HFF-Myc (cell line): ENCODE measurements around the gene PPM1F.
A peak's percentile ranks its signal among the peaks of the same experiment; 100 is the strongest.

ENCODE experiments used
- DNase-seq: peaks from one replicate; pipeline ENCODE4 v3.0.0-alpha.2; 2011; ENCODE audit warnings: low read depth; ENCODE audit errors: extremely low read depth
- H3K4me3 ChIP-seq: replicated peaks from 2 replicates; pipeline ENCODE4 v1.5.1; 2011; ENCODE audit warnings: low read depth, mild to moderate bottlenecking, control low read depth, low read length
- CTCF ChIP-seq: IDR thresholded peaks from 2 replicates; pipeline ENCODE4 v1.5.1; 2012; ENCODE audit warnings: mild to moderate bottlenecking, low read depth, low read length, control low read depth; ENCODE audit errors: missing control alignments

Gene PPM1F

DNA sequence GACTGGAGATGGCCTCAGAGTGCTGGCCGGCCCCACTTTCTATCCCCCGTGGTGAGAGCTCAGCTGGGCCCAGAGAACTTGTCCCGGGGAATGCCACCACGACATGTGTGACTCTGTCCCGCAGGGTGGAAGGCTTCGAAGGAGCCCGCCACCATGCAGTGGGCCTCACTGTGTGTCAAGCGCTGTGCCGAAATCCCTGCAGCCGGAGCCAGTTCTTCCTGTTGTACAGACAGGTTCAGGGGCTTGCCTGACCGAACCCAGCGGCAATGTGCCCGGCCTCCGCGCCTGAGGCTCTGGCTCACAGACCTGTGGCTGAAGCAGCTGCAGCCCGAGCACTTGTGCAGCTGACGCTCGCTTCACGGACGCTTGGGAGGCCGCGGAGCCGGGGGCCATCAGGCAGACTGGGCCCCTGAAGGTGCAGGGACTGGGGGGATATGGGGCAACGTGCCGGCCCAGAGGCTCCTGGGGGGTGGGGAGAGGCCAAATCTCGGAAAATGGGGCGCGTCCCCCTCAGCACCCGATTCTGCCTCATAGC lies 650 bp downstream of the PPM1F start:
- no peak for DNase-seq
- H3K4me3 ChIP-seq: peak overlapping the region; percentile 73
- no peak for TF ChIP-seq CTCF

DNA sequence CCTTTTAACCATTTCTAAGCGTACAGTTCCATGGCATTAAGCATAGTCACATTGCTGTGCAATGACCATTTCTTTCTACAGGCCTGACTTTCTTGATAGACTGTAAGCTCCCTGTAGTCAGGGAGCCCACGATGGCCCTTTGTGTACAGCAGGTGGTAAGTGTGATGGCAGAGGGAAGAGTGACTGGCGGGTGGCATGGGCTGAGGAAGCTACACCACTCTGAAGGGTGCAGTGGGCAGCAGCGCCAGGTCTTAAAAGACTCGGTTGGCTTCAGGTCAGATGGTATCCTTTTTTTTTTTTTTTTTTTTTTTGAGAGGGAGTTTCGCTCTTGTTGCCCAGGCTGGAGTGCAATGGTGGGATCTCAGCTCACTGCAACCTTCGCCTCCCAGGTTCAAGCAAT lies 1.6 kb downstream of the PPM1F start:
- no peak for TF ChIP-seq CTCF
- DNase-seq: no peak
- H3K4me3 ChIP-seq: no peak overlapping the region

DNA sequence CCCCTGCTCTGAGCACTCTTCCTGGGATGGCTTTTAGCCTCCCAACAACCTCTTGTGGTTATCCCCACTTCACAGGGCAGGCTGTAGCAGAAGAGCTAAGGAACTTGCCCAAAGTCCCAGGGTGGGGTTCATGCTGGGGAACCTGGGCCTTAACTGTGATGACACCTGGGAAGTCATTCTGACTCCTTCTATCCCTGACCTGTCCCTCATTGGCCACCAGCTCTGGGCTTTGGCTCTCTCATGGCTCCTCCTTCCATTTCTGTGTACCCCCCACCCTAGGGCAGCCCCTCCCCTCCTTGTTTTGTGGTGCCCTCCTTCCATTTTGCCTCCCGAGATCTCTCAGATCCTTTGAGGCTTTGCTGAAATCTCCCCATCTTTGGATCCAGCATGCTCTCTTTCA lies 2.7 kb downstream of the PPM1F start:
- no peak for DNase-seq
- no peak for TF ChIP-seq CTCF
- H3K4me3 ChIP-seq: no peak overlapping the region

GRCh38 chr22:21949569-21949918 lies 3.1 kb downstream of the PPM1F start:
- no peak for TF ChIP-seq CTCF
- no peak for DNase-seq
- no peak overlapping the region for H3K4me3 ChIP-seq

- DNase-seq: no peak
- TF ChIP-seq CTCF: no peak
- H3K4me3 ChIP-seq: no peak overlapping the region
These were observed 3.7 kb downstream of the PPM1F start for GRCh38 chr22:21948824-21949568.

GRCh38 chr22:21948390-21948789 lies 4.3 kb downstream of the PPM1F start:
- no peak overlapping the region for H3K4me3 ChIP-seq
- DNase-seq: no peak
- no peak for TF ChIP-seq CTCF
